MCF 10A (cell line): Measurements from ENCODE around the gene NUDCD3. TPM values are rescaled to one million over a fixed set of nuclear protein-coding genes. Genes with fewer than 3 reads are reported as not detected.

ENCODE experiments used
- BruUV-seq: library from RNA; stranded (reverse); fragments of 400-500 nt; replicated peaks from 2 replicates; lab custom pipeline; 2021; lab: Mats Ljungman, UMichigan
- CTCF ChIA-PET: fragments of 300-600 bp; sonication (Branson Sonifier 250); formaldehyde crosslinking; extraction: SDS; loops from one replicate; lab custom pipeline; 2021; ENCODE audit warnings: antibody characterized with exemption, inconsistent platforms; lab: Yijun Ruan, JAX
- POLR2A ChIA-PET: fragments of 300-600, 350-650 bp; sonication (Branson Sonifier 250); formaldehyde crosslinking; extraction: SDS; loops from one replicate; lab custom pipeline; 2020; ENCODE audit warnings: antibody characterized with exemption, inconsistent platforms; lab: Yijun Ruan, JAX
- DNase-seq: peaks from one replicate; pipeline ENCODE4 v3.0.0-alpha.2; 2018; ENCODE audit not compliant: unreplicated experiment
- H3K27ac Mint-ChIP-seq: one replicate; pipeline ENCODE4 v1.8.0; 2022; ENCODE audit warnings: mild to moderate bottlenecking, low read depth, mixed read lengths; ENCODE audit not compliant: unreplicated experiment
- H3K27me3 Mint-ChIP-seq: one replicate; pipeline ENCODE4 v1.8.0; 2022; ENCODE audit warnings: mixed read lengths; ENCODE audit not compliant: insufficient read depth, unreplicated experiment
- H3K36me3 Mint-ChIP-seq: one replicate; pipeline ENCODE4 v1.8.0; 2022; ENCODE audit warnings: mild to moderate bottlenecking, moderate library complexity, mixed read lengths; ENCODE audit not compliant: insufficient read depth, unreplicated experiment
- H3K4me1 Mint-ChIP-seq: one replicate; pipeline ENCODE4 v1.8.0; 2022; ENCODE audit warnings: mixed read lengths; ENCODE audit not compliant: insufficient read depth, unreplicated experiment
- H3K4me3 Mint-ChIP-seq: one replicate; pipeline ENCODE4 v1.8.0; 2022; ENCODE audit warnings: mild to moderate bottlenecking, moderate library complexity, mixed read lengths; ENCODE audit not compliant: unreplicated experiment
- H3K9me3 Mint-ChIP-seq: one replicate; pipeline ENCODE4 v1.8.0; 2022; ENCODE audit warnings: mixed read lengths; ENCODE audit not compliant: unreplicated experiment
- CTCF ChIP-seq: fragments of 200-600 bp; IDR thresholded peaks from one replicate; pipeline ENCODE4 v1.8.0; 2022; ENCODE audit warnings: antibody characterized with exemption, mild to moderate bottlenecking; ENCODE audit not compliant: unreplicated experiment
- intact Hi-C: fragments of 100-400 bp; cut with micrococcal nuclease; formaldehyde crosslinking; loops from 2 replicates; pipeline ENCODE4 v1.14.1; 2022
- total RNA-seq: library from RNA; stranded (reverse); gene quantifications from 2 replicates; pipeline ENCODE4 v1.2.3, GENCODE V29; 2022

Gene NUDCD3
- total RNA-seq, 1 experiment from 2014 or later = 85.5 TPM

GRCh38 chr7:44531421-44532380 lies 41.2 kb upstream of the NUDCD3 start:
- Mint-ChIP-seq H3K9me3 (no peaks in the 10 kb centered on the region), H3K4me3 (no peak overlapping the region), H3K4me1 (peaks cover 9% of the 10 kb centered on the region), H3K27me3 (no peaks in the 10 kb centered on the region), H3K27ac (peak overlapping the region; percentile 54), H3K36me3 (peaks cover 5% of the 10 kb centered on the region)
- no peak for TF ChIP-seq CTCF
- BruUV-seq = no TSS peak
- POLR2A ChIA-PET = no interaction called here
- DNase-seq = no peak
- intact Hi-C loops = no loop called here
- CTCF ChIA-PET = no interaction called here

- TF ChIP-seq CTCF = no peak
- BruUV-seq = no TSS peak
- CTCF ChIA-PET = no interaction called here
- Mint-ChIP-seq H3K27me3 (no peaks in the 10 kb centered on the region), H3K36me3 (peaks cover 5% of the 10 kb centered on the region), H3K27ac (peak overlapping the region; percentile 9), H3K9me3 (no peaks in the 10 kb centered on the region), H3K4me3 (no peak overlapping the region), H3K4me1 (peaks cover 9% of the 10 kb centered on the region)
- POLR2A ChIA-PET = no interaction called here
- intact Hi-C loops = no loop called here
- DNase-seq = peak; percentile 6
Observed at GRCh38 chr7:44530990-44531389, 40.5 kb upstream of the NUDCD3 start.

- peaks cover 34% of the 10 kb centered on the region for H3K27me3 Mint-ChIP-seq
- no peak overlapping the region for H3K27ac Mint-ChIP-seq
- CTCF ChIA-PET = interaction anchor here (1.2 kb wide), 1 partner anchor 12 kb away, joined by 4 read pairs; no protein-coding TSS in a partner anchor
- TF ChIP-seq CTCF = no peak
- peaks cover 9% of the 10 kb centered on the region for H3K36me3 Mint-ChIP-seq
- H3K9me3 Mint-ChIP-seq = peaks cover 8% of the 10 kb centered on the region
- POLR2A ChIA-PET = interaction anchor here (0.6 to 2.0 kb wide), 2 partner anchors 23 to 35 kb away, joined by 3 to 9 read pairs; partner anchors contain the start of gene NUDCD3
- BruUV-seq = no TSS peak
- intact Hi-C loops = no loop called here
- no peak for DNase-seq
- no peak overlapping the region for H3K4me3 Mint-ChIP-seq
- no peaks in the 10 kb centered on the region for H3K4me1 Mint-ChIP-seq
Observed at GRCh38 chr7:44524811-44525388, 34.4 kb upstream of the NUDCD3 start.

- Mint-ChIP-seq H3K36me3 (peaks cover 6% of the 10 kb centered on the region), H3K27ac (no peak overlapping the region), H3K9me3 (peaks cover 8% of the 10 kb centered on the region), H3K4me1 (no peaks in the 10 kb centered on the region), H3K4me3 (no peak overlapping the region), H3K27me3 (peaks cover 34% of the 10 kb centered on the region)
- no TSS peak for BruUV-seq
- CTCF ChIA-PET = interaction anchor here (1.8 kb wide), 1 partner anchor 12 kb away, joined by 6 read pairs; no protein-coding TSS in a partner anchor
- intact Hi-C loops = no loop called here
- no peak for DNase-seq
- TF ChIP-seq CTCF = no peak
- POLR2A ChIA-PET = no interaction called here
Observed at GRCh38 chr7:44522315-44522714, 31.9 kb upstream of the NUDCD3 start.
